ENCODE data around the gene GCSAM.
A peak's percentile ranks its signal among the peaks of the same experiment; 100 is the strongest.

The GCSAM gene

DNA sequence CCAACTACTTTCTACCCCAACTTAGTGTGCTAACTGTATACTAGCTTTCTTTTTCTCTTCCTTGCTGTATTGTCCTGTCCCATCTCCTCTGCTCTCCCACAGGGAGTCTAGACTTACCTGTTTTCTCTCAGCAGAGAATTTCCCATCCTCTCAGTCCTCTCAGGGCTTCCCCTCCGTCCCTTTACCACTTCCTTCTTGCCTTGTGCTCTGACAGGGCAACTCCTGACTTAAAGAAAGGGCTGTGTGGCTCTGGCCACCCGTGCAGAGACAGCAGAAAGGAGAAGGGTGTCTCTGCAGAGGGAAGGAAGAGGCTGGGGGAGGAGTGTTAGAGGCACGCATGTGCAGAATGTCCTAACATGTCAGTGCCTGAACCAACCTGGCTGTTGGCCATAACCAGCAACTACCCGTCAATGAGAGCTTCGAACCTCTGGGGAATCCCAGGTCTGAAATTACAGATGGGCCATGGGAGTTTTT is at the start of gene GCSAM:
GCSAM (minus strand) TSS at position 274 of the 474 bp plus-strand sequence; CDS start at position 146, 128 bp downstream.
- intact Hi-C loops (cut with DNase I), result no loop called here
- DNase-seq, result peak in 5 of 10 donors; percentile 9 to 87 (median 17)

DNA sequence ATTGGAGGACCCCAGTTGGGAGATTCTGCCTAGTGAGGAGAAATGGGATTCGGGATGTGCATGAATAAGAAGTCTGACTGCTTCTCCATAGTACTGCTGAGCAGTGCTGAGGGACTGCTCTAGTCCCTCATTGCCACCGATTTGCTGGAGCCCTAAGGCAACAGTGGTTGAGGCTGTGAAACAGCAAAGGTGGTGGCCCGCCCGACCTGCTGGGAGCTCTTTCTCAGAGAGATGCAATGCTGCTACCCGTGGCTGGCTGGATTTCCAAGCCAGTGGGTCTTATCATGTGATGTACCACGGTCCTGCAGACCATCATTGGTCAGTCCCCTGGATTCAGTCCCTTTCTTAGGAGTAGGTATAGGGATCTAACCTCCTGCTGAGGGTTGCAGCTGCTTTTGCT is 42.6 kb upstream of the GCSAM start:
- no peak for DNase-seq
- intact Hi-C loops (cut with DNase I), result no loop called here

- DNase-seq, result no peak
- intact Hi-C loops (cut with DNase I), result no loop called here
These were observed 42.0 kb upstream of the GCSAM start for GRCh38 chr3:112175037-112175436.

GRCh38 chr3:112171144-112171543 is 38.1 kb upstream of the GCSAM start:
- intact Hi-C loops (cut with DNase I), result no loop called here
- no peak for DNase-seq

- intact Hi-C loops (cut with DNase I), result no loop called here
- no peak for DNase-seq
These were observed 37.0 kb upstream of the GCSAM start for GRCh38 chr3:112170046-112170445.

DNA sequence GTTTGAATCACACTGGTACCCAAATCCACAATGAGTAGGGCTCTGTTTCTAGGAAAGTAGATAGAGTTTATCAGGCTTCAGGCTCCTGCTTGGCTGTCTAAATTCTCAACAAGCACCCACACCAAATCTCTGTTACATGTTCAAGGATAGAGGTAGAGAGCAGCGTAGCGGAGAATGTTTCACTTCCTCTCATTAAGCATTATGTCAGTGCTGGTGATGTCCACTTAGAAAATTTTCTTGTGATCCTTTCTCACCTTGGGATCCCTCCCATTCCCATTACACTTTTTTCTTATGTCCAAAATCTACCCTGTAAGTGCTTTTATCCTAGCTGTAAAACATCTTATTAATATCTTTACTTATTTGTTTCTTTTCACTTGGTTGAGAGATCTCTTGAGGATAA is 34.7 kb upstream of the GCSAM start:
- intact Hi-C loops (cut with DNase I), result no loop called here
- no peak for DNase-seq

DNA sequence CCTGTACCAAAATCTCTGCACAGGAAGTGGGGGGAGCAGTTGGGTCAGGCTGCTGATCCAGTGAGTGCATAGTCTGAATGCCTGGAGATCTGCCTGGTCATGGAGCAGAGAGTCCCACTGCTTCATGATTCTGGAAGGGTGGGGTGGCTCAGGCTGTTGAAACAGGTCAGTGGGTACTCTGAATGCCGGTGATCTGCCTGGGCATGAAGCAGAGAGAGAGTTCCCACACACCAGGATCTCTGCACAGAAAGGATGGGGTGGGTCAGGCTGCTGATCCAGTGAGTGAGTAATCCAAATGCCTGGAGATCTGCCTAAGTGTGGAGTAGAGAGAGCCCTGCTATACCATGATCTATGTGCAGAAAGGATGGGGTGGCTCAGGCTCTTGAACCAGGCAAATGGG is 16.1 kb upstream of the GCSAM start:
- no peak for DNase-seq
- intact Hi-C loops (cut with DNase I), result no loop called here

DNA sequence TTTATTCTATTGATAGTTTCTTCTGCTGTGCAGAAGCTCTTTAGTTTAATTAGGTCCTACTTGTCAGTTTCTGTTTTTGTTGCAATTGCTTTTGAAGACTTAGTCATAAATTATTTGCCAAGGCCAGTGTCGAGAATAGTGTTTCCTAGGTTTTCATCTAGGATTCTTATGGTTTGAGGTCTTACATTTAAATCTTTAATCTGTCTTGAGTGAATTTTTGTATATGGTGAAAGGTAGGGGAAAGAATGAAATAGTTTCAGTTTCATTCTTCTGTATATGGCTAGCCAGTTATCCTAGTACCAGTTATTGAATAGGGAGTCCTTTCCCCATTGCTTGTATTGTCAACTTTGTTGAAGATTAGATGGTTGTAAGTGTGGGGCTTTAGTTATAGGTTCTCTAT is 10.6 kb upstream of the GCSAM start:
- intact Hi-C loops (cut with DNase I), result no loop called here
- no peak for DNase-seq

- intact Hi-C loops (cut with DNase I), result no loop called here
- no peak for DNase-seq
These were observed 10.2 kb upstream of the GCSAM start for GRCh38 chr3:112143251-112143650.

- no peak for DNase-seq
- intact Hi-C loops (cut with DNase I), result no loop called here
These were observed 8.2 kb upstream of the GCSAM start for GRCh38 chr3:112141293-112141692.

- no peak for DNase-seq
- intact Hi-C loops (cut with DNase I), result no loop called here
These were observed 7.5 kb upstream of the GCSAM start for GRCh38 chr3:112140584-112140983.

DNA sequence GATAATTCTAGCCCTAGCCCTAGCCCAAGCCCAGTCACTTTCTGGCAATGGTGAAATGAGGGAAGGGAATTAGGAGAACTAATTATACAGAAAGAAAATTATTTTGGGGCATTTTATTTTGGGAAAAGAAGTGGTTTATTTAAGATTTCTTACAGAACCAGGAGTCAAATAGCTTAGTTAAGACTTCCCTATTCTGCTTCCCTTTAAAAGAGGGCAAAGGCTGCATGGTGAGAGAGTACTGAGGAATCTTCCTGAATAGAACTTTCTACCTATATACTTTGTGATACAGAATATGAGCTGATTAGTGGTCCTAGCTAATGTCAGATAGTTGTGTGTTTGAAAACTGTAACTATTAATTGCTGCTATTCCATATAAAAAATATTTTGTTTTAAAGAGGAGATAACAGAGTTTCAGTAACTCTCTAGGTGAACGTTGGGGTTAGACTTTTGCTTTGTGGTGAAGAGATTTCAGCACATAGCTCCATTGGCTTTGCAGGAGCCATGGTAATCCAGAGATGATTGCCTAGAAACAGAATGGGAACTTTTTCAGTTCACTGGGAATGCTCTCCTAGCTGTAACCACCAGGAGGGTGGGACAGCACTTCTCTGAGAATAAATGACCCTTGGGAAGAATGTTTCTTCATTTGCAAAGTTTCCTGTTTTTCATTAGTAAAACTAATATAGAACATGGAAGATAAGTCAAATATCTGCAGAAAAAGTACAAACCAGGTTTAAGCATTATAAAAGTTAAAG is 5.3 kb upstream of the GCSAM start:
- intact Hi-C loops (cut with DNase I), result loop anchor here (5.0 kb wide), 2 partner anchors 379 to 394 kb away; no protein-coding TSS in a partner anchor
- no peak for DNase-seq

DNA sequence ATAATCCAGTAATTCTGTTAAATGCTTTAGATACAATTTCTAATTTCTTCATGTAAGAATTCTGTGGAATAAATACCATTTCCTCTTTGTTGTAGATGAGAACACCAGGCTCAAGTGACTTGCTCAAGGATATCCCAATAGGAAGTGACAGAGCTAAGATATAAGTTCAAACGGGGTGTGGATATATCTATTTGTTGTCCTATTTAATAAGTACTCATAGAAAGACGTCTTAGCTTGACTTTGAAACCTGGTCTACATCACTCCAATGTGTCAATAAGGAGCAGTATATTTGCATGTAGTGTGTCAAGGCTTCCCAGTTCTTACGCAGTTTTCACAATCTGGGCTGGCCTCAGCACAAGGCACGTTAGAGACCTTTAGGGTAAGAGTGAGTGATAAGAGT is 4.7 kb upstream of the GCSAM start:
- no peak for DNase-seq
- intact Hi-C loops (cut with DNase I), result loop anchor here (5.0 kb wide), 2 partner anchors 380 to 395 kb away; no protein-coding TSS in a partner anchor

DNA sequence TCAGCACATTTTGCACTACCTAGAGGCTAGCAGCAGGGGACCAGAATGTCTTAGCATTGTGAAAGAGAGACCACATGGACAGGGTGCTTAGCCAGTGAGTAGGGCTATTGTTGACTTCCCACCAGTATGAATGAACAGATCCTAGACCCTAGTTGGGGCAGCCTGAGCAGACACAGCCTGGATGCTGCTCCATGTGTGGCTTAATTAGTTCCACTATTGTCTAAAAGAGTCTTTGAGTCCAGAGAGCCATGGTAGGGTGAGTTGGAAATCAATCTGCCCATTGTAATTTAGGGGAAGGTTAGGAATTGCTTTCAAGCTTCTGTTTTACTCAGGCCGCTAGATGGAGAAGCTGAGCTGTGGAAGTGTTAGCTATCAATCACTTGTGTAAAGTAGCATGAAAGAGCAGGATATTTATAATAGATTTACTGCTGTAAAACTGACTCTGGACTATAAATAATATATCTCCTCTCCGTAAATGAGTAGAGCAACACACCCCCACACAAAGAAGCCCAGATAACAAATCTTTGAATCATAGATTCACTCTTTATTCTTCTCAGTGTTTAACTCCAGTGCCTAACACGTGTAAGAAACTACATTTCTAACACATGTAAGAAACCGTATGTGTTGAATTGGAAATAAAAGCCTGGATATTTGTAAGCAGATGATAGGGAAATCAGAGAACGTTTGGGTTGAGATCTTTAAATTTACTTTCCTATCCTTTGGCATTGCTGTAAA is 4.1 kb upstream of the GCSAM start:
- DNase-seq, result peak in 5 of 10 donors; percentile 8 to 51 (median 34)
- intact Hi-C loops (cut with DNase I), result loop anchor here (5.0 kb wide), 2 partner anchors 380 to 395 kb away; no protein-coding TSS in a partner anchor

GRCh38 chr3:112136046-112136445 is 3.0 kb upstream of the GCSAM start:
- intact Hi-C loops (cut with DNase I), result loop anchor here (5.0 kb wide), 2 partner anchors 381 to 396 kb away; no protein-coding TSS in a partner anchor
- DNase-seq, result no peak

DNA sequence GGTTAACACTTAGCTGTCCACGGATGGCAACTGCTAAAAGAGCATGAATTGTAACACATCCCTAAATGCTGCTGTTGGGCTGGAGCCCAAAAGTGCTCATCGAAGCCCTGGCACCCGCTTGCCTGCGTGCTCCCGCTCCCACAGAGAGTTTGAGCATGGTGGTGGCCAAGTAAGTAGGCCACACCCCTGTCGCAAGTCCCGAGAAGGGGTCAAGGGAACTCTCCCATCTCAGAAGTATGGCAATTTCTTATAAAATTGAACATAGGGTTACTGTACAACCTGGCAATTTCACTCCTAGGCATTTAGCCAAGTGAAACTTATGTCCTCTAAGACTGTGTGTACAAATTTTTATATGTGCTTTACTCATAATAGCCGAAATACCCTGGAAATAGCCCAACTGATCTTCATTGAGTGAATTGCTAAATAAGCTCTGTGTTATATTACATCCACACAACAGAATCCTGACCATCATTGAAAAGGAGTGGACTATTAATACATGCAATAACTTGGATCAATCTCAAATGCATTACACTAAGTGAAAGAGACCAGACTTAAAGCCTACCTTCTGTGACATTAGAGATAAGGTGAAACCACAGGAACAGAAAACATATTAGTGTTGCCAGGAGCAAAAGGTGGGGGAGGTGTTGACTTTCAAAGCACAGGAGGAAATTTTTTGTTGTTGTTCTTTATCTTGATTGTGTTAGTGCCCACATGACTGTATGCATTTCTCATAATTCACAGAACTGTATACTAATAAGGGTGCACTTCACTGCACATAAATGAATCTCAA is 1.5 kb upstream of the GCSAM start:
- DNase-seq, result no peak
- intact Hi-C loops (cut with DNase I), result loop anchor here (5.0 kb wide), 2 partner anchors 383 to 398 kb away; no protein-coding TSS in a partner anchor

DNA sequence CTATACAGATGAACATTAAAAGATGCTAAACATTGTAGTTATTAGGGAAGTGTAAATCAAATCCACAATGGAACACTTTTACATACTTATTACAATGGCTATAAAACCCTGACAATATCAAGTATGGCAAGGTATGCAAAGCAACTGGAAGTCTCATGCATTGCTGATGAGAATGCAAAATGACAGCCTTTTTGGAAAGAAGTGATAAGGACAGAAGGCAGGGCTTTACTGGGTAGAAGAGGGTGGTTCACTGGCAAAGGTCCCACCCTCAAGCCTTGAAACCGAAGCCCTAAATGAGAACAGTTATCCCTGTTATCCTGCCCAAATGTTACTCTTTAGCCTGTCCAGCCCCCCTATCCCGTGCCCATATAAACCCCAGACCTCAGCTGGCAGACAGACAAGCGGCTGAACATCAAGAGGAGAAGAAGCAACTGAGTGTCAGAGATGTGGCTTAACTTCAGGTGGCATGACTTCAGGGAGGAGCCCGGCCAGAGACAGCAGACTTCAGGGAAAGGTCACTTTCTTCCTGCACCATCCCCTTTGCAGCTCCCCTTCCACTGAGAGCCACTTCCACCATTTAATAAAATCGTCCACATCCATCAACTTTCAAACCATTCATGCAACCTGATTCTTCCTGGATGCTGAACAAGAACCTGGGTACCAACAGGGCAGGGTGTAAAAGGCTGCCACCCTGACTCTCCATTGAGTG is 732 bp upstream of the GCSAM start:
- DNase-seq, result no peak
- intact Hi-C loops (cut with DNase I), result no loop called here

DNA sequence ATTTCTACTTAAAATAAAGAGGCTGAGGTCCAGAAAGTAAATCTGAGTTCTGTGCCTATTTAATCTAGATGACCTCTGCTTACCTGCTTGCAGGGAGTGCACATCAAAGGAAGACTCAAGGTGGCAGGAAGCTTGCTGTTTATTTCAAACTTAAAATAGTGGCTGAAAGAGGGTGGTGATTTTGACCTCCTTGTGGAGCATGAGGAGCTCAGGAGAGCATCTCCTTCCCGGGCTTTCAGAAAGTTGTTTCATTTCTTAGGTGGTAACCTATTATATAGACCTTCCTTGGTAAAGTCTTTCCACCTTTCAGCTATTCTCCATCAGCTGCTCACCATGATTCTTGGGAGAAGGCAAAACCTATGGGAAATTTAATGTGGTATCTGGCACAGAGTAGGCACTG is 494 bp downstream of the GCSAM start:
- intact Hi-C loops (cut with DNase I), result no loop called here

DNA sequence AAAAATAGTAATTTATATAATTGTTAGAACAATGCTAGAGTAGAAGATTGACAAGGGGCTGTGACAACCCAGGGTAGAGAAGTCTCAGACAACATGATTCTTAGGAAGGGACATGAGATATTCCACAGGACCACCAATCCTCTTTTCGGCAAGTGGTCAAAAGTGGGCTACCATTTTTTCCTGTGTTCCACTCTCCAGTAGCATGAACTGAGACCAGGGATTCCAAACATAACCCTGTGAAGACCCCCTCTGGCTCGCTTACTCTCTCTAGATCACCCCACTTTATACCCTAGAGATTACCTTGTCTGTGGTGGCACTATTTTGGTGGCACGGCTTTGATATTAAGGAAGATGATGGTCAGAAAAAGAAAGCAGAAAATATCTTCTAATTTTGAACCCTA is 960 bp downstream of the GCSAM start:
- DNase-seq, result no peak
- intact Hi-C loops (cut with DNase I), result no loop called here

More for the DNA sequence above, 494 bp downstream of the GCSAM start:
- no peak for DNase-seq

DNA sequence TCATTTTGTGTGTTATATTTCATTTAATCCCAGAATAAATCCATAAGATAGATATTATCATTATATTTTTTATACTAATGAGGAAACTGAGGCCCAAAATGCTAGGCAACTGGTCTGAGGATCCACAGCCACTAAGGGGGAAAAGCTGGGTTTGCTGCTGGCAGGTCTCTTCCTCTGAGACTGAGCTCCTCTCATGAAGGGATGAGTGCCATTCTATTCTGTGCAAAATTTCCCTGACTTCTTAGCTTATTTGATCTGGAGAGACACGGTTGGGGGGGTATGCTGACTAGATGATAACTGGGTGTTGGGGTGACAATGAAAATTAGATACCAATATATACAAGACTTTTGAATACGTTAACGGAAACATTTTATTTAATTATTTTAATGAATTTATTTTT is 1.9 kb downstream of the GCSAM start:
- no peak for DNase-seq
- intact Hi-C loops (cut with DNase I), result no loop called here
